ENCODE results near the gene LTBP1.

The LTBP1 gene

GRCh38 chr2:32932825-32933755 is 13.7 kb upstream of the LTBP1 start:
- DNase-seq, result no peak

GRCh38 chr2:32933756-32934095 is 13.0 kb upstream of the LTBP1 start:
- DNase-seq, result no peak

- no peak for DNase-seq
These were observed 8.9 kb upstream of the LTBP1 start for GRCh38 chr2:32937602-32938448.

- no peak for DNase-seq
These were observed 7.8 kb upstream of the LTBP1 start for GRCh38 chr2:32938934-32939333.

GRCh38 chr2:32940316-32940997 is 6.3 kb upstream of the LTBP1 start:
- DNase-seq, result no peak

GRCh38 chr2:32941944-32942690 is 4.6 kb upstream of the LTBP1 start:
- no peak for DNase-seq

GRCh38 chr2:32942793-32943485 is 3.8 kb upstream of the LTBP1 start:
- no peak for DNase-seq

GRCh38 chr2:32945286-32945685 is 1.5 kb upstream of the LTBP1 start:
- no peak for DNase-seq

- DNase-seq, result no peak
These were observed 327 bp downstream of the LTBP1 start for GRCh38 chr2:32947076-32947483.

GRCh38 chr2:32947484-32948143 is 861 bp downstream of the LTBP1 start:
- DNase-seq, result peak; percentile 20

- DNase-seq, result no peak
These were observed 1.5 kb downstream of the LTBP1 start for GRCh38 chr2:32948266-32948665.

- no peak for DNase-seq
These were observed 2.5 kb downstream of the LTBP1 start for GRCh38 chr2:32949260-32949659.

GRCh38 chr2:32951672-32952071 is 4.9 kb downstream of the LTBP1 start:
- DNase-seq, result no peak

- no peak for DNase-seq
These were observed 6.2 kb downstream of the LTBP1 start for GRCh38 chr2:32952761-32953476.

- DNase-seq, result no peak
These were observed 7.5 kb downstream of the LTBP1 start for GRCh38 chr2:32954206-32954605.

GRCh38 chr2:32958821-32959220 is 12.1 kb downstream of the LTBP1 start:
- DNase-seq, result no peak

GRCh38 chr2:32960238-32960637 is 13.5 kb downstream of the LTBP1 start:
- DNase-seq, result no peak

GRCh38 chr2:32960647-32961403 is 14.1 kb downstream of the LTBP1 start:
- no peak for DNase-seq

- no peak for DNase-seq
These were observed 15.9 kb downstream of the LTBP1 start for GRCh38 chr2:32962690-32963089.

- DNase-seq, result no peak
These were observed 17.2 kb downstream of the LTBP1 start for GRCh38 chr2:32963941-32964340.

Data from CD4-positive, alpha-beta T cell treated with Interleukin-17A for 4 hours (primary cell).